Activated gamma-delta T cell treated with anti-CD3 and anti-CD28 coated beads, Interleukin-2, amount 50 U/mL, for 16 hours (primary cell): Measurements from ENCODE around the gene LSS.
"Not testable (repeated sequence)": the region's sequence is repeated elsewhere in the genome, so short reads cannot be mapped to it uniquely, and the experiment has no call there.

Experiments
- DNase-seq: peaks from one replicate; pipeline ENCODE4 v3.0.0-alpha.2; 2020; ENCODE audit warnings: low read depth

Gene LSS

GRCh38 chr21:46245213-46245915, 16.8 kb upstream of the LSS start:
- DNase-seq = no peak

GRCh38 chr21:46244602-46245001, 16.0 kb upstream of the LSS start:
- DNase-seq = no peak

- DNase-seq = no peak
Measured at GRCh38 chr21:46243960-46244361, 15.4 kb upstream of the LSS start.

- DNase-seq = no peak
Measured at GRCh38 chr21:46243325-46243724, 14.8 kb upstream of the LSS start.

GRCh38 chr21:46241577-46241976, 13.0 kb upstream of the LSS start:
- DNase-seq = not testable (repeated sequence)

- DNase-seq = no peak
Measured at GRCh38 chr21:46239817-46240325, 11.3 kb upstream of the LSS start.

GRCh38 chr21:46237474-46237873, 8.9 kb upstream of the LSS start:
- DNase-seq = no peak

- DNase-seq = no peak
Measured at GRCh38 chr21:46234436-46234950, 5.9 kb upstream of the LSS start.

GRCh38 chr21:46229923-46230260, 1.3 kb upstream of the LSS start:
- DNase-seq = no peak

GRCh38 chr21:46229133-46229922, 754 bp upstream of the LSS start:
- DNase-seq = no peak

GRCh38 chr21:46227811-46228344, 696 bp downstream of the LSS start:
- DNase-seq = no peak

- no peak for DNase-seq
Measured at GRCh38 chr21:46226920-46227599, 1.5 kb downstream of the LSS start.

- no peak for DNase-seq
Measured at GRCh38 chr21:46226146-46226545, 2.4 kb downstream of the LSS start.

- DNase-seq = not testable (repeated sequence)
Measured at GRCh38 chr21:46223661-46224060, 4.9 kb downstream of the LSS start.

- DNase-seq = no peak
Measured at GRCh38 chr21:46223217-46223616, 5.4 kb downstream of the LSS start.

- no peak for DNase-seq
Measured at GRCh38 chr21:46222436-46223116, 6.0 kb downstream of the LSS start.

- DNase-seq = no peak
Measured at GRCh38 chr21:46221664-46222435, 6.7 kb downstream of the LSS start.

- DNase-seq = no peak
Measured at GRCh38 chr21:46220847-46221246, 7.7 kb downstream of the LSS start.

- no peak for DNase-seq
Measured at GRCh38 chr21:46220275-46220810, 8.2 kb downstream of the LSS start.

- DNase-seq = no peak
Measured at GRCh38 chr21:46219591-46220239, 8.9 kb downstream of the LSS start.
